NCI-H2171 (cell line): ENCODE data around the gene DEAF1.
"Not testable (repeated sequence)": the region's sequence is repeated elsewhere in the genome, so short reads cannot be mapped to it uniquely, and the experiment has no call there.

Source experiments
- DNase-seq: peaks from one replicate; lab custom pipeline; 2025; lab: John Stamatoyannopoulos, UW

Gene DEAF1

GRCh38 chr11:680476-680875 is 14.5 kb downstream of the DEAF1 start:
- no peak for DNase-seq

GRCh38 chr11:679271-680207 is 15.5 kb downstream of the DEAF1 start:
- no peak for DNase-seq

- DNase-seq: no peak
Observed at GRCh38 chr11:678297-678696, 16.7 kb downstream of the DEAF1 start.

GRCh38 chr11:674406-674805 is 20.6 kb downstream of the DEAF1 start:
- no peak for DNase-seq

- DNase-seq: no peak
Observed at GRCh38 chr11:673866-674265, 21.2 kb downstream of the DEAF1 start.

- no peak for DNase-seq
Observed at GRCh38 chr11:665704-666281, 29.2 kb downstream of the DEAF1 start.

GRCh38 chr11:665062-665703 is 29.8 kb downstream of the DEAF1 start:
- no peak for DNase-seq

- DNase-seq: no peak
Observed at GRCh38 chr11:662689-663274, 32.2 kb downstream of the DEAF1 start.

- no peak for DNase-seq
Observed at GRCh38 chr11:660681-661444, 34.2 kb downstream of the DEAF1 start.

GRCh38 chr11:660281-660680 is 34.7 kb downstream of the DEAF1 start:
- no peak for DNase-seq

- no peak for DNase-seq
Observed at GRCh38 chr11:659532-660085, 35.4 kb downstream of the DEAF1 start.

GRCh38 chr11:657691-658126 is 37.3 kb downstream of the DEAF1 start:
- DNase-seq: no peak

- no peak for DNase-seq
Observed at GRCh38 chr11:656866-657265, 38.2 kb downstream of the DEAF1 start.

GRCh38 chr11:656426-656825 is 38.6 kb downstream of the DEAF1 start:
- no peak for DNase-seq

- no peak for DNase-seq
Observed at GRCh38 chr11:655036-655726, 39.8 kb downstream of the DEAF1 start.

GRCh38 chr11:654444-654843 is 40.6 kb downstream of the DEAF1 start:
- not testable (repeated sequence) for DNase-seq

- DNase-seq: no peak
Observed at GRCh38 chr11:653837-654236, 41.2 kb downstream of the DEAF1 start.

GRCh38 chr11:653136-653535 is 41.9 kb downstream of the DEAF1 start:
- DNase-seq: not testable (repeated sequence)

GRCh38 chr11:650482-650881 is 44.5 kb downstream of the DEAF1 start:
- no peak for DNase-seq

- DNase-seq: not testable (repeated sequence)
Observed at GRCh38 chr11:647672-648158, 47.3 kb downstream of the DEAF1 start.

GRCh38 chr11:646214-646613 is 48.8 kb downstream of the DEAF1 start:
- DNase-seq: no peak
